ENCODE data around the gene LFNG. TPM values are rescaled to one million over a fixed set of nuclear protein-coding genes. Genes with fewer than 3 reads are reported as not detected.

The LFNG gene
- total RNA-seq, 1 donor from 2014 or later, result 75.5 TPM

DNA sequence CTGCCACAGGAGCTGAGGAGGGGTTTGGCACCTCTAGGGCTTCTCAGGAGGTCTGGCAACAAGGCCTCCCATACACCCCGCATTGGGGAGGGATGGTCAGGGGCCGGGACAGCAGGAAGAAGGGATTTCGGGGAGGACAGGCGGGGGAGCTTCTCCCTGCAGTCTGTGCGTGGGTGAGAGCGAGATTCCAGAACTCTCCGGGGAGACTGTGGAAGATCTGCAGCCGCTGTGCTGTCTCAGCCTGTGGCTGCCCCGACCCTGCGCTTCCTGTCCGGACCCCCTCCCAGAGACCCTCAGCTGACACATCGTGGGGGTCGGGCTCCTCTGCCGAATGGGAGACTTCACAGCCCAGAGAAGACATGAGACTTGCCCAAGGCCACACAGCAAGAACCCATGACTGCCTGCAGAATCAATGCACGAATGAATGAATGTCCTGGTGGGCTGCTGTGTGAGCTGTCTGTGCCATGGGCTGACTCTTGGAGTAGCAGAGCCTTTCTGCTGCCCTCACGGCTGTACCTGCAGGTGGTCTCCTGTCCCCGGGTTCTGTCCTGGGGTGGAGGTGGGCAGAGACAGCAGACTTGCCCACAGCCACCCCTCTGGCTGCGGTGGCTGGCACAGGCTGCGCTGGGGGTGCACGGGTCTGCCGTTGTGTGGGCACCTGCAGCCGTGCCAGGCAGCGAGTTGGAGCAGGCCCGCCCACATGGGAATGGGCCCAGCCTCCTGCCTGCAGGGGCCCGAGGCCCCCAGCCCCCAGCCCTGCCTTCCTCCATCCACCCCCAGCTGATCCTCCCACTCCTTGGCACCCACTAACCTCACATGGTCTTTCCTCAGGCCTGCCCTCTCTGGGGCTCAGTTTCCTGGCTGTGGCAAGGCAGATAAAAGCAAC is 16.3 kb upstream of the LFNG start:
- Mint-ChIP-seq H3K27ac (ENCODE audit: unreplicated experiment) (no peak overlapping the region), H3K4me1 (ENCODE audit: low read depth, unreplicated experiment) (no peaks in the 10 kb centered on the region), H3K9me3 (ENCODE audit: unreplicated experiment) (peaks cover 2% of the 10 kb centered on the region), H3K27me3 (ENCODE audit: unreplicated experiment) (peaks cover 5% of the 10 kb centered on the region), H3K4me3 (ENCODE audit: unreplicated experiment) (no peak overlapping the region), H3K36me3 (ENCODE audit: unreplicated experiment) (no peaks in the 10 kb centered on the region)
- TF ChIP-seq, protein P1, sequence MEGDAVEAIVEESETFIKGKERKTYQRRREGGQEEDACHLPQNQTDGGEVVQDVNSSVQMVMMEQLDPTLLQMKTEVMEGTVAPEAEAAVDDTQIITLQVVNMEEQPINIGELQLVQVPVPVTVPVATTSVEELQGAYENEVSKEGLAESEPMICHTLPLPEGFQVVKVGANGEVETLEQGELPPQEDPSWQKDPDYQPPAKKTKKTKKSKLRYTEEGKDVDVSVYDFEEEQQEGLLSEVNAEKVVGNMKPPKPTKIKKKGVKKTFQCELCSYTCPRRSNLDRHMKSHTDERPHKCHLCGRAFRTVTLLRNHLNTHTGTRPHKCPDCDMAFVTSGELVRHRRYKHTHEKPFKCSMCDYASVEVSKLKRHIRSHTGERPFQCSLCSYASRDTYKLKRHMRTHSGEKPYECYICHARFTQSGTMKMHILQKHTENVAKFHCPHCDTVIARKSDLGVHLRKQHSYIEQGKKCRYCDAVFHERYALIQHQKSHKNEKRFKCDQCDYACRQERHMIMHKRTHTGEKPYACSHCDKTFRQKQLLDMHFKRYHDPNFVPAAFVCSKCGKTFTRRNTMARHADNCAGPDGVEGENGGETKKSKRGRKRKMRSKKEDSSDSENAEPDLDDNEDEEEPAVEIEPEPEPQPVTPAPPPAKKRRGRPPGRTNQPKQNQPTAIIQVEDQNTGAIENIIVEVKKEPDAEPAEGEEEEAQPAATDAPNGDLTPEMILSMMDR (IDR thresholded peaks at IDR 0.05; ENCODE audit: partially characterized antibody, unreplicated experiment), result no peak
- no peak for DNase-seq

DNA sequence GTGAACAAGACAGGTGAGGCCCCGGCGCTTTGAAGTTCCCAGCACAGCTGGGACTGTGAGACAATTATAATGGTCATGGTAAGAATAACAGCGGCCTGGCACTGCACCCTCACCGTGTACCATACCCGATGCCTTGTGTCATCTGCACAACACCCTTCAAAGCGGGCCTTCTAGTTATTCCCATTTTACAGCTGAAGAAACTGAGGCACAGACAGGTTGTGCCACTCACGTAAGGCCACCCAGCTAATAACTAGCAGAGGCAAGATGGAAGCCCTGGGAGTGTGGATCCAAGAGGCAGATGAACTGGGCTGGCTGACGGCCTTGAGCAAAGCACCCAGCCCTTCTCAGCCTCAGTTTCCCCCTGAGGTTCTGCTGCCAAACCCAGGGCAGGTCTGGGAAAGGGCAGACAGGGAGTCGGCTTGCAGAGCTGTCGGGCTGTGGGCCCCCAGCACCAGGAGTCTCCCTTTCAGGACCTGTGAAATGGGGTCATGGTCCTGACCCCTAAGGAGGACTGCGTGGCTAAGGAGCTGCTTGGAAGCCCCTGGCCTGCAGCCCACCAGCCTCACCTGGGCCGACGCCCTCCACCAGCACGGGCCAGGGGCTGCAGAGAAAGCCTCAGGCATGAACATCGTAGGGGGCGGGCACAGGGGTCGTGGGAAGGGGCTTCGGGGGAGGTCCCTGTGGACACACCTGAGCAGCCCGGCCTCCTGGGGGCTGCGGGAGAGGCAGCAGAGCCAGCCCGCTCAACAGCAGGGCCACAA is 15.3 kb upstream of the LFNG start:
- H3K27ac Mint-ChIP-seq (ENCODE audit: unreplicated experiment), result no peak overlapping the region
- TF ChIP-seq, protein P1 (IDR thresholded peaks at IDR 0.05; ENCODE audit: partially characterized antibody, unreplicated experiment), result no peak
- H3K36me3 Mint-ChIP-seq (ENCODE audit: unreplicated experiment), result no peaks in the 10 kb centered on the region

DNA sequence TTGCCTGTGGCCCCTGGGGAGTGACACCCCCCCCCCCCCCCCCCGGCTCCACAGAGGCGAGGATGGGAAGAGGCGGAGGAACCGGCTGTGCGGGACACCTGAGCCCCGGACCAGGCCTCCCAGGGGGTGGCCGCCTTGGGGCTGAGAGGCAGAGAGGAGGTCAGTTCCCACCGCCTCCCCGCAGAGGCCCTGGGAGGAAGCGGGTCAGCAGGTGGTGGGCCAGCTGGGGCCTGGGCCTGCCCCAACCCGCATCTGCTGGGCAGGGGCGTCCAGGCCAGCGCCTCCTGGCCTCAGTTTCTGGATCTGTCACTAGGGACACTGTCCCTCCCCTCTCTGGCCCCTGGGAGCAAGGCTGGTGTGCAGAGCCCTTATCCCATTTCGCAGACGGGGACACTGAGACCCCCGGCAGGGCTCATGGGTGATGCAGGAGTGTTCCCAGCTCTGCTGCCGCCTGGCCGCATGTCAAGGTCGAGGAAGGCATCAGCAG is 14.6 kb upstream of the LFNG start:
- peaks cover 2% of the 10 kb centered on the region for H3K9me3 Mint-ChIP-seq (ENCODE audit: unreplicated experiment)
- H3K4me1 Mint-ChIP-seq (ENCODE audit: low read depth, unreplicated experiment), result peaks cover 3% of the 10 kb centered on the region
- no peak overlapping the region for H3K27ac Mint-ChIP-seq (ENCODE audit: unreplicated experiment)
- peak; percentile 55 for DNase-seq
- no peaks in the 10 kb centered on the region for H3K36me3 Mint-ChIP-seq (ENCODE audit: unreplicated experiment)
- peaks cover 5% of the 10 kb centered on the region for H3K27me3 Mint-ChIP-seq (ENCODE audit: unreplicated experiment)
- TF ChIP-seq, protein P1 (IDR thresholded peaks at IDR 0.05; ENCODE audit: partially characterized antibody, unreplicated experiment), result no peak
- H3K4me3 Mint-ChIP-seq (ENCODE audit: unreplicated experiment), result no peak overlapping the region

More for the DNA sequence above, 15.3 kb upstream of the LFNG start:
- Mint-ChIP-seq H3K9me3 (ENCODE audit: unreplicated experiment) (peaks cover 2% of the 10 kb centered on the region), H3K4me3 (ENCODE audit: unreplicated experiment) (no peak overlapping the region), H3K27me3 (ENCODE audit: unreplicated experiment) (peaks cover 5% of the 10 kb centered on the region), H3K4me1 (ENCODE audit: low read depth, unreplicated experiment) (peaks cover 3% of the 10 kb centered on the region)
- DNase-seq, result no peak

DNA sequence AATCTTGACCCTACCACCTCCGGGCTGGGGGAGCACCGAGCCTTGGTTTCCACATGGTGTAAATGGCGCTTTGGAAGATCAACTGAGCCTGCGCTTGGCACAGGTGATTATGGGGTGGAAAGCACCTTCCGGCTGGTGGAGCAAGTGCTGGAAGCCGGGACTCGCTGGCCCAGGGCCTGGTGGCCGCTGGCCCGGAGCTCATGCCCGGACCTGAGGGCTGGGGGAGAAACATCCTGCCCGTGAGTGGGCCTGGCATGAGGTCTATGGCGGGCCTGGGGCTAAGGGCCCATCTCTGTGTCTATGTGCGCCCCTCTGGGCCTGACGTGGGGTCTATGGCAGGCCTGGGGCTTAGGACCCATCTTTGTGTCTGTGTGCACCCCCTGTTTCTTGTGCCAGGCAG is 14.2 kb upstream of the LFNG start:
- Mint-ChIP-seq H3K4me3 (ENCODE audit: unreplicated experiment) (no peak overlapping the region), H3K9me3 (ENCODE audit: unreplicated experiment) (peaks cover 2% of the 10 kb centered on the region), H3K36me3 (ENCODE audit: unreplicated experiment) (no peaks in the 10 kb centered on the region), H3K27me3 (ENCODE audit: unreplicated experiment) (peaks cover 9% of the 10 kb centered on the region), H3K4me1 (ENCODE audit: low read depth, unreplicated experiment) (peaks cover 3% of the 10 kb centered on the region), H3K27ac (ENCODE audit: unreplicated experiment) (no peak overlapping the region)
- no peak for DNase-seq
- TF ChIP-seq, protein P1 (IDR thresholded peaks at IDR 0.05; ENCODE audit: partially characterized antibody, unreplicated experiment), result no peak

All from glutamatergic neuron (in vitro differentiated cells).